T-helper 1 cell treated with Interleukin-12 subunit alpha and Interleukin-12 subunit beta and Interleukin-4 antibody, amounts not matched to agents 30 ng/mL and 1 ng/mL, for 36 hours (primary cell): ENCODE measurements around the gene CDV3. TPM values are rescaled to one million over a fixed set of nuclear protein-coding genes. Genes with fewer than 3 reads are reported as not detected.

Experiments used
- intact Hi-C: fragments of 100-400 bp; cut with micrococcal nuclease; formaldehyde crosslinking; loops from one replicate; pipeline ENCODE4 v1.15.1; 2024
- total RNA-seq: library from RNA; stranded (reverse); gene quantifications from 2 replicates; pipeline ENCODE4 v1.2.3, GENCODE V29; 2022

The CDV3 gene
- total RNA-seq, 1 donor from 2014 or later: 214 TPM

- intact Hi-C loops: no loop called here
Observed at GRCh38 chr3:133600572-133601081, 27.1 kb downstream of the CDV3 start.

- intact Hi-C loops: no loop called here
Observed at GRCh38 chr3:133606342-133606741, 32.9 kb downstream of the CDV3 start.

DNA sequence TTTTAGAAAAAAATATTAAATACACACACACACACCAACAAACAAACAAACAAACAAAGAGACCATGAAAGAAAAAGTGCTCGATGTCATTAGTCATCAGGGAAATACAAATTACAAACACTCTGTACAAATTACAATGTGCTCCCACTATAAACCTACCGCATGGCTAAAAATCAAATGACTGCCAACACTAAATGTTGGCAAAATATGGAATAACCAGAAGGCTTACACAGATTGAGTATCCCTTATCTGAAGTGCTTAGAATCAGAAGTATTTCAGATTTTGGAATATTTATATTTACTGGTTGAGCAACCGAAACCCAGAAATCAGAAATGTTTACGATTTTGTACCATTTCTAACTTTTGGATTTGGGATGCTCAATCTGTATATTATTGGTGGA lies 33.4 kb downstream of the CDV3 start:
- intact Hi-C loops: no loop called here

DNA sequence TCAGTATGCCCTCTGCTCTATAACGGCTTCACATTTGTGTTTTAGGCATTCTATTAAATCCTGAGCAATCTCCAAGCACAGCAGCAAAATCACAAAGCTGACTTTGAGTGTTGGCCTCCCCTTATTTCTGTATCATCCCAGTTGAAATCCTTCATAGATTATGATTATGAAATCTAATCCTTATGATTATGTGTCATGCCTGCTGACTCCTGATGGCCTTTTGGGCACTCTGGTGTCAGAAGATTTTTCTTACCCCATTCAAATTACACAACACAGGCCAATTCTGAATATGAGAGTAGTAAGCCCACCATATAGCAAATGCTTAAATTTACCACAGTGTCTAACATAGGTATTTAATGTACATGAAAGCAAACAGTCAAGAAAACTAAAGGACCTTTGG lies 34.3 kb downstream of the CDV3 start:
- intact Hi-C loops: no loop called here

- intact Hi-C loops: no loop called here
Observed at GRCh38 chr3:133608388-133608787, 34.9 kb downstream of the CDV3 start.

DNA sequence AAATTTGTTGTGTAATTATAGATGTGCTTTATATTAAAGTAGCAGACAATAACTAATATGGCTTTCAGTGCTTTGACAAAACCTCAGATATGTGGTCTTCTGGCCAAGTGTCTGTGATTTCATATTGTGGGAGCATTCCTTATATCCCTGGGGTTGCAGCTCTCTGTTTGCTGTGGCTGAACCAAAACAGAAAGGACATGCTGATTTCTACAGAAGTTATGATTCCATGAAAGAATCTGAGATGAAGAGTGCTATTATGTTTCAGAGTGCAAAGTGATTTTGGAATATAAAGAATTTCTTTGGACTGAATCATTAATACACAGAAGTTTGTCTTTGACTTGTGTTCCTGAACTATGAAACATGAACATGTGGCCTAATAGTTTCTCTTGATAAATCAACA lies 36.5 kb downstream of the CDV3 start:
- intact Hi-C loops: no loop called here

DNA sequence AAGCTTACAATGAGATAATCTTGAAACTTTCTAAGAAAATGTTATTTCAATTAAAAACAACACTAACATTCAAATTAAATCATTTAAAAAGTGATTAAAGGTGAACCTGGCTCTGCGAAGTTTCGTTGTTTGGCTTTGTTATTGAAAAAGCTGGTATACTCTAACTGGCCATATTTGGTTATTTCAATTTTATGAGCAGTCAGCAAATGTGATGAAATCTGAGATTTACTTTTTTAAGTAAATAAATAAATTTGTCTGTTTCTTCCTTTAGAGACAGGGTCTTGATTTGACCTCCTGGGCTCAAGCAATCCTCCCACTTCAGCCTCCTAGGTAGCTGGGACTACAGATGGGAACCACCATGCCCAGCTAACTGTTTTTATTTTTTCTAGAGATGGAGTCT lies 38.0 kb downstream of the CDV3 start:
- intact Hi-C loops: no loop called here

DNA sequence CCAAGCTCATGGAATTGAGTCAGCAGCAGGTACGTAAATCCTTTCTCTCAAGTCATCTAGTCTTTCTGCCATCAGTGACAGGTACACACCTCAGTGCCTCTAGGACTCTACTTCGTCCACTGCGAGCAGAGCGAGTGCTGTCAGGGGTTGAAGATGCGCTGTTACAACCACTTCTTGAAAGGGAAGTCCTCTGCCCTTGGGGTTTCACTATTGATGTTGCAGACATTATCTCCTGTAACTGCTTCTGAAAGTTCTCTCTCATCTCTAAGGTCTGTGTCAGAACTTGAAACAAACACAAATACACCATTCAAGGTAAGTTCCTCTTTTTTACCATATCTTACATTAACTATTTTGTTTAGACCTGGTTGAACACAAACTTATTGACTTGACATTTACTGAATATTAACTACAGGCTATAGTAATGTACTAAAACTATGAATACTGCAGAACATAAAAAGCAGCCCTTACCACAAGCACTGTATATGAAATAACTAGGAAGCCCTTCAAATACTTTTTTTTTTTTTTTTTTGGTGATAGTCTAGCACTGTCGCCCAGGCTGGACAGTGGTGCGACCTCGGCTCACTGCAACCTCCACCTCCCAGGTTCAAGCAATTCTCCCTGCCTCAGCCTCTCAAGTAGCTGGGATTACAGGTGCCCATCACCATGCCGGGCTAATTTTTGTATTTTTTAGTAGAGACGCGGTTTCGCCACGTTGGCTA lies 46.7 kb downstream of the CDV3 start:
- intact Hi-C loops: loop anchor here (5.0 kb wide), 1 partner anchor 38 kb away; no protein-coding TSS in a partner anchor

GRCh38 chr3:133627789-133628188 lies 54.3 kb downstream of the CDV3 start:
- intact Hi-C loops: no loop called here

GRCh38 chr3:133629146-133629545 lies 55.7 kb downstream of the CDV3 start:
- intact Hi-C loops: no loop called here

DNA sequence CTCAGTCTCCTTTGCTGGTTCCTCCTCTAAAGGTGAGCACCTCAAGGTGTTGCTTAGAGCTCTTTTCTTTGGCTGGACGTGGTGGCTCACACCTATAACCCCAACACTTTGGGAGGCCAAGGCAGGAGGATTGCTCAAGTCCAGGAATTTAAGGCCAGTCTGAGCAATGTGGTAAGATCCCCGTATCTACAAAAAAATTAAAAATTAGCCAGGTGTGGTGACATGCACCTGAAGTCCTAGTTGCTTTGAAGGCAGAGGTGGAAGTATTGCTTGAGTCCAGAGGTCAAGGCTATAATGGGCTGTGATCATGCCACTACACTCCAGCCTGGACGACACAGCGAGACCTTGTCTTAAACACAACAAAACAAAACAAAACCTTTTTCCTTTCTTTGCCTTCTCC lies 60.0 kb downstream of the CDV3 start:
- intact Hi-C loops: no loop called here

Other genes starting within 250 kb of the CDV3 start
- 0.44 and 0.47 TPM in 2 replicates for gene BFSP2, start 173.6 kb upstream of the CDV3 start, total RNA-seq
- 71.0 and 72.3 TPM in 2 replicates for gene TOPBP1, start 88.3 kb downstream of the CDV3 start, total RNA-seq
- gene TF, start 172.7 kb downstream of the CDV3 start, total RNA-seq: 0.22 and 0.59 TPM in 2 replicates
- gene SRPRB, start 232.1 kb downstream of the CDV3 start, total RNA-seq: 71.6 and 73.1 TPM in 2 replicates